ENCODE measurements around the gene IQSEC1.

Gene IQSEC1

GRCh38 chr3:12947504-12948369 lies 125.5 kb downstream of the IQSEC1 start:
- DNase-seq, result no peak

DNA sequence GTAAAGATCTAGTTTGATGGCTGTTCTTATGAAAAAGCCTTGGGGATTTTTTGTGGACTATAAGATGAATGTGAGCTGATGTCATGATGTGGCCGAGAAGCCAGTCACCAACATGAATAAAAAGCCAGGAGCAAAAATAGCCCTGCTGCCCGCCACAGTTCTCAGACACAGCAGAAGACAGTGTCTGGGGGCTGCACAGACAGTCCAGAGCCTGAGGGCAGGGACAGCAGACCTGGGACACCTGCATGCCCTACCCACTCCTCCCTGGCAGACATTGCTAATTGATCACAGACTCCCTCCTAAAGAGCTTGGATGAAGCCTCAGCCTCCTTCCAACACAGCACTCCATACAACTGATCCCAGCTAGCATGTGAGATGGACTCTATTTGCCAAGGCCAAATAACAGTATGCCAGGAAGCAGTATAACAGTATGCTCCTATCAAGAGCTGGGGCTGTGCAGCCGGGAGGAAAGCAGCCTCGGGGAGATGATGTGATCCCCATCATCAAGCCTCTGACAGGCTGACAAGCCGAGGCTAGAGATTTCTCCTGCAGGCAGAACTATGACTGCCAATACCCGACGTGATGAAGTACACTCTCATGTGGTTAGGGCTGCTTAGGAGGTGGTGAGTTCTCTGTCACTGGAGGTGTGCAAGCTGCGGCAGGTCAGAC lies 126.4 kb downstream of the IQSEC1 start:
- DNase-seq, result no peak

DNA sequence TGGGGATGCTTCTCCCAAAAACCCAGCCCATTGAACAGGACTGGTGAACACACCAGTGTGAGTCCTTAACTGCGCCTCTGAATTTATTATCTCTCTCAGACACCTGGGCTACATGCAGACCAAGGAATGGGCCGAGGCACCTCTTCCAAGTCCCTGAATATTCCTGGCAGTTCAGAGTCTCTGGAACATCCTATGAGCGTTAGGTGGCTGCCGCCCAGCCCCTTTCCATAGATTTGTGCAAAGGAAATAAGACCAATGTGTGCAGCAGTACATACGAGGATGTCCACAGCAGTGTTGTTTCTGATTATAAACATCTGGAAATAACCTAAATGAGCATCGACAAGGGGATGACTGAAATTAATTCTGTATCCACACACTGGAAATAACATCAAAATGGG lies 127.0 kb downstream of the IQSEC1 start:
- no peak for DNase-seq

DNA sequence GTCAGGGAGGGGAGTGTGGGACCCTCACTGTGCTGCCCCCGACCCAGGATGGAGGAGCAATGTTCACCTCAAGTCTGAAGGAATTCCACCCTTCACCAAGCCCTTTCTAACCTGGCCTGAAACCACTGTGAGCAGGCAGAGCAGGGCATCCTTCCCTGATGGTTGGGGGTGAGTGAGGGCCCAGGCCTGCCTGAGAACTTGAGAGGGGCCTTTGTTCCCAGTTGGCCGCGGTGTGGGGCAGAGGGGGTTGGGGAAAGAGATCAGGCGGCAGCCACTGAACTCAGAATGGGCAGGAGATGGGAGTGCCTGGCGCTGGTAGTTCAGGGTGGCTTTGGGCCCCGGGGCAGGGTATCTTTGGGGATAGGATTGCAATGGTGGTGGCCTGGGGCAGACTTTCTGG lies 128.4 kb downstream of the IQSEC1 start:
- no peak for DNase-seq

DNA sequence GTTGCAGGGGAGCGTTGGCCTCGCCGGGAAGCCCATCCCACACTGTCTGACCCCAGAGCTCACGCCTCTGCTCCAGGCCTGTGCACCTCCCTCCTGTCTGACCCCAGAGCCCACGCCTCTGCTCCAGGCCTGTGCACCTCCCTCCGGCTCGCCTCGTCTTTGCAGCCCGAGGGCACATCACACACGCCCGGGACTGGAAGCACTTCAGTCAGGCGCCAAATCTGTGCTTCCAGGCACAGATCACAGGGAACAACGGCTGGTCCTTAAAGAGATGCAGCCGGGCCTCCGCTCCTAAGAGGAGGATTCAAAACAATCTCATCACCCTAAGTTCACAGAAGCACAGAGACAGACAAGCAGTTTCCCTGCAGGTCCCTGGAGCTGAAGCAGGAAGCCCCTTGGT lies 128.8 kb downstream of the IQSEC1 start:
- DNase-seq, result no peak

GRCh38 chr3:12943124-12944021 lies 129.9 kb downstream of the IQSEC1 start:
- no peak for DNase-seq

GRCh38 chr3:12941495-12942023 lies 131.7 kb downstream of the IQSEC1 start:
- no peak for DNase-seq

DNA sequence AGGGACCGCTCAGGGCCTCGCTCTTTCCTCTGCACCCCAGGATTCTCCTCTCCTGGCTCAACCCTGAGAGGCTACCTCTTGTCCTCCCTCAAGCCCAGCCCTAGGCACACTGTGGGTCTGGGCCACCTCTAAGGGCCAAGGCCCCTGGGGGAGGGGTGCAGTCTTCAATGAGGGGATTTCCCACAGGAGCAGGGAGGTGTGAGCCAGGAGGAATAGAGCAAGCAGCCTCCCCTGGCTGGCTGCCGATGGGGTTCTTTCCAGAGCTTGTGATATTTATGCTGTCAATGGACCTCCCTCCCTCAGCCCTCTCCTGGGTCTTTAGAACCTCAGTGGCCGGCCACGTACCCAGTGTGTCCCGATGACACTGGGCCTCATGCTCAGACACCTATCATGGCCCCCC lies 132.4 kb downstream of the IQSEC1 start:
- no peak for DNase-seq

- no peak for DNase-seq
These were observed 134.1 kb downstream of the IQSEC1 start for GRCh38 chr3:12939137-12939536.

DNA sequence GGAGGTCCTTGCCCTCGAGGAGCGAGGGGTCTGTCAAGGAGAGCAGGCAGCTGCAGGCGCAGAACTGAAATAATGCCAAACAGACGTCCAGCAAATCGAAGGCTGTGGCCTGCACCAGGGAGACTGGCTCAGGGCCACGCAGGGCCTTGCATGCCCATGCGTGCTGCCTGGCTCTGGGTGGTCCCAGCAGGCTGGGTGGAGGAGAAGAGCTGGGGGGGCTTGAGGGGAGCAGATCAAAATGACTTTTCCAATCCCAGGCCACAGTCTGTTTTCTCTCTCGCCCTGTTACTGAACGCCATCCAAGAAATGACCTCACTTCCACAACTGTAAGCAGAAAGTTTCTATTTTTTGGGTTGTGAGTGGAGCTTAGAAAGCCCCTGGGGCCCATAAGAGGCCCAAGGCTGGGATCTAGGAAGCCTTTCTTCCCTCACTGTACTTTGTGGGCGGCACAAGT lies 134.9 kb downstream of the IQSEC1 start:
- no peak for DNase-seq

GRCh38 chr3:12935861-12936830 lies 137.1 kb downstream of the IQSEC1 start:
- DNase-seq, result no peak

DNA sequence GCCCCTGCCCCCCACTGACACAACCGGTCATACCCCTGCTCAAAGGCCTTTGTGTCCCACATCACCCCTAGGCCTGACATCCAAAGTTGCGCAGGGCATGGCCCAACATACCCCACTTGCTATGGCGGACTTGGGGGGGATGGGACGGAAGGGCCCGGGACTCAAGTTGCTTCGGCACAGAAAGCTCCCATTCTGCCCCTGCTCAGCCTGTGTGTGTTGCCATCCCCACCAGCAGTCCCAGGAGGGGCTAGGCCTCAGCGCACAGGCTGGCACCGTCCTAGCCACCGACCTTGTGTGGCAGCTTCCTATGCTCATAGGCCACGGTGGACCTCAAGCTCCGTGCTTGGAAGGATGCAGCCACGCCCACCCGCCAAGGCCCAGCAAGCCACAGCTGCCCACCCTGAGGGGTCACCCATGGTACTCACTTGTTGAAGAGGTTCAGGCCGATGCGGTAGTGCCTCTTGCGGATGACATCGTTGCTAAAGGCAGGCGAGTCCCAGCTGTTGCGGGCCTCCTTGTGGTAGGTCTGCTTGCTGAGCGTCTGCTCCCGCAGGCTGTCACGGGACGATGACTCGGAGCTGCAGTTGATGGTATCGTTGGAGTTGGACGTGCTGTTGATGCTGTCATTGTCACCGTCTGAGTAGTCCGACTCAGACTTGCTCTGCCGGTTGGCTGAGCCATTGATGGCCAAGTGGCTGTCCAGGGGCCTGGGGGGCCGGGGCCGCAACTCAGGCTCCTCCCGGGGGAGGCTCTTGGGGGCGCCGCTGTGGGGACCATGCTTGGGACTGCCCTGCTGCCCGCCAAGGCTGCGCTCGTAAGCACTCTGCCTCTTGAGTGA lies 138.0 kb downstream of the IQSEC1 start:
- no peak for DNase-seq

DNA sequence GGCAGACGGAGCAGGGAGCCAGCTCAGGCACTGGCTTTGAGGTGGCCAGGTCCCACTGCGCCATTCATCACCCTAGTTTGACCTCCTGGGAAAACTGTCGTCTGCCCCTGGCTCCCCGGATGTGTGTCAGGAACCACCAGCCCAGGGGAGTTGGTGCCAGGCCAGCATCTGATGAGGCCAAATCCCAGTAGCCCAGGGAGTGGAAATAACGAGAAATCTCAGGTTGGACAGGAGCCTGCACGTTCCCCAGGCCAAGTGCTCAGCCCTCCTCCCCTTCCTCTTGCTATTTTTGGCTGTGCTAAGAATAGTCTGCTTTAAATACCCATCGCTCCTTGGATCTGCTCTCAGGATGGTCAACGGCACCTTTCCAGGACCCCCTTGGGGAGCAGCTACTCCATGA lies 138.8 kb downstream of the IQSEC1 start:
- DNase-seq, result no peak

- no peak for DNase-seq
These were observed 139.3 kb downstream of the IQSEC1 start for GRCh38 chr3:12933901-12934300.

DNA sequence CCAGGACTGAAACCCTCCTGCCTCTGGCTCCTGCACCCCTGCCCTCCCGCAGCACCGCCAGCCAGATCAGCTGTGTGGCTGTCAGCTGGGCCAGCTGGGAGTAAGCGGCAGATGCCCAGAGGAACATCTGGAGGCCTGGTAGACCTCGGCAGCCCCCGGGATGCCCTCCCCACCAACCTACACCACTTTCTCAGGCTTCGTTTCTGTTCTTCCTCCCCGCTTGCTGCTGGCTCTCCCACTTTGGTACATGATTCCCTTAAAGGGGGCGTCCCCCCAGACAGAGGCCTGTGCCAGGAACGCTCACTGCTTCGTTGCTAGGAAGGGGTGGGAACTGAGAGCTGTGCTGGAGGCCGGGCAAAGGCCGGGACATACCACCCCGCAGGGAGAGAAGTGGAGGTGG lies 140.5 kb downstream of the IQSEC1 start:
- DNase-seq, result no peak

- DNase-seq, result no peak
These were observed 140.9 kb downstream of the IQSEC1 start for GRCh38 chr3:12932347-12932746.

GRCh38 chr3:12931273-12931905 lies 141.8 kb downstream of the IQSEC1 start:
- no peak for DNase-seq

- no peak for DNase-seq
These were observed 143.4 kb downstream of the IQSEC1 start for GRCh38 chr3:12929801-12930200.

GRCh38 chr3:12926660-12927059 lies 146.6 kb downstream of the IQSEC1 start:
- no peak for DNase-seq

GRCh38 chr3:12925648-12926047 lies 147.6 kb downstream of the IQSEC1 start:
- DNase-seq, result no peak

Data from activated T-cell treated with anti-CD3 and anti-CD28 coated beads for 4 hours (primary cell).